ENCODE results near the gene OTOGL. TPM values are rescaled to one million over a fixed set of nuclear protein-coding genes. Genes with fewer than 3 reads are reported as not detected.

The OTOGL gene
- total and polyA plus RNA-seq, 2 donors from 2014 or later: 0.47 to 0.80 TPM

DNA sequence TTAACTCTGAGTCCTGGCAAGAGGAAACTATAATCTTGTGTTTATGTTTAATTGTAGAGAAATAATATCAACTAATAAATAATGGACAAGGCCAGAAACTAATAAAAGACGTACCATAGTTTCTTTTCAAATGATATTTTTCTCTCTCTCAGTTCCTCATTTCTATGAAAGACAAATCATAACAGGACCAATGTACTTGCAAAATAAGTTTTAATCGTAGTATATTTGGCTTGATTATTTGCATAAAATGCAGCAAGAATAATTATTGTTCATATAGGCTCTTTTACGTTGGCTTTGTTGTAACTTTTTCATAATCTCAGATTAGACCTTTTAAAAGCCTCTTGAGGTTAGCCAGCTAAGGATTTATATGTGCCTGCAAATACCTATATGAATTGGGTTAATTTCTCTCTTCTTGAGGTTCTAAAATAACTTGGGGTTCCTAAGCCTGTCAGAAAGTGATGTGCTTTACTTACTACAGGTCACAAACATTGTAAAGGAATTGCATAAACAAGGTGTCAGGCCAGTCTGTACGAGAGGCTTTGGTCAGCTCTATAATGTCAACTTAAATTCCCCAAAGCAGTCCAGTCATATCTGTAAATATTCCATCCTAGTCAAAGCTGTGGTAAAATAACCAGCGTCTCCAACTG lies 191.9 kb downstream of the OTOGL start:
- Histone ChIP-seq H3K27ac (ENCODE audit: low read depth in 2 of 2, low read length in 2 of 2) (no peak overlapping the region), H3K4me1 (ENCODE audit: control insufficient read depth in 2 of 3, insufficient read depth in 2 of 3, low read depth in 1 of 3, low read length in 3 of 3) (no peaks in the 10 kb centered on the region), H3K27me3 (ENCODE audit: control insufficient read depth, insufficient read depth, low read length) (no peaks in the 10 kb centered on the region), H3K9me3 (ENCODE audit: control insufficient read depth in 2 of 3, insufficient read depth in 1 of 3, low read length in 3 of 3) (no peaks in the 10 kb centered on the region), H3K9ac (ENCODE audit: low read length in 3 of 3) (no peak overlapping the region), H3K36me3 (ENCODE audit: control insufficient read depth in 2 of 3, insufficient read depth in 3 of 3, low read length in 3 of 3) (no peaks in the 10 kb centered on the region), H3K4me3 (ENCODE audit: low read length in 3 of 3) (no peak overlapping the region)
- intact Hi-C loops (cut with DNase I): no loop called here
- TF ChIP-seq, protein P1, sequence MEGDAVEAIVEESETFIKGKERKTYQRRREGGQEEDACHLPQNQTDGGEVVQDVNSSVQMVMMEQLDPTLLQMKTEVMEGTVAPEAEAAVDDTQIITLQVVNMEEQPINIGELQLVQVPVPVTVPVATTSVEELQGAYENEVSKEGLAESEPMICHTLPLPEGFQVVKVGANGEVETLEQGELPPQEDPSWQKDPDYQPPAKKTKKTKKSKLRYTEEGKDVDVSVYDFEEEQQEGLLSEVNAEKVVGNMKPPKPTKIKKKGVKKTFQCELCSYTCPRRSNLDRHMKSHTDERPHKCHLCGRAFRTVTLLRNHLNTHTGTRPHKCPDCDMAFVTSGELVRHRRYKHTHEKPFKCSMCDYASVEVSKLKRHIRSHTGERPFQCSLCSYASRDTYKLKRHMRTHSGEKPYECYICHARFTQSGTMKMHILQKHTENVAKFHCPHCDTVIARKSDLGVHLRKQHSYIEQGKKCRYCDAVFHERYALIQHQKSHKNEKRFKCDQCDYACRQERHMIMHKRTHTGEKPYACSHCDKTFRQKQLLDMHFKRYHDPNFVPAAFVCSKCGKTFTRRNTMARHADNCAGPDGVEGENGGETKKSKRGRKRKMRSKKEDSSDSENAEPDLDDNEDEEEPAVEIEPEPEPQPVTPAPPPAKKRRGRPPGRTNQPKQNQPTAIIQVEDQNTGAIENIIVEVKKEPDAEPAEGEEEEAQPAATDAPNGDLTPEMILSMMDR (IDR thresholded peaks at IDR 0.05; ENCODE audit: borderline replicate concordance, extremely low read depth, insufficient read depth): no peak
- FAIRE-seq (no peak), DNase-seq (no peak)

DNA sequence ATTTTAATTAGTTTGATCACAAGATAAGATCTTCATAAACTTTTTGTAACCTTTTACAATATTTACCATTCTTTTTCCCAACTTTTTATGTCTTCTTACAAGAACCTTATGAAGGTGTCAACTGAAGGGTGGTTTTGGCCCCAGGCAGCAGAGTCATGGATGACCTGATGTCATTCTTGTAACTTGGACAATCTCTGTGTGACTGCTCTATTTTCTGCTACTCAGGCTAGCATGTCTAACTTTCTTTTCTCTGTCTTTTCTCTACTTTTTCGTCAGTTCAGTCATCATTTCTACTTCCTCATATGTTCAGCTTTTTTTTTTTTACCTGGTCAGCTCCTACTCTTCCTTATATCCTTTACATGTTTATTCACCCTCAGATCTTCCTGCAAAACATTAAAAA lies 194.0 kb downstream of the OTOGL start:
- Histone ChIP-seq H3K4me3 (ENCODE audit: low read length in 3 of 3) (no peak overlapping the region), H3K4me1 (ENCODE audit: control insufficient read depth in 2 of 3, insufficient read depth in 2 of 3, low read depth in 1 of 3, low read length in 3 of 3) (no peaks in the 10 kb centered on the region), H3K9ac (ENCODE audit: low read length in 3 of 3) (no peak overlapping the region), H3K9me3 (ENCODE audit: control insufficient read depth in 2 of 3, insufficient read depth in 1 of 3, low read length in 3 of 3) (no peaks in the 10 kb centered on the region), H3K27me3 (ENCODE audit: control insufficient read depth, insufficient read depth, low read length) (no peaks in the 10 kb centered on the region), H3K36me3 (ENCODE audit: control insufficient read depth in 2 of 3, insufficient read depth in 3 of 3, low read length in 3 of 3) (no peaks in the 10 kb centered on the region), H3K27ac (ENCODE audit: low read depth in 2 of 2, low read length in 2 of 2) (no peak overlapping the region)
- TF ChIP-seq, protein P1 (IDR thresholded peaks at IDR 0.05; ENCODE audit: borderline replicate concordance, extremely low read depth, insufficient read depth): no peak
- intact Hi-C loops (cut with DNase I): no loop called here
- no peak for FAIRE-seq
- DNase-seq: no peak

DNA sequence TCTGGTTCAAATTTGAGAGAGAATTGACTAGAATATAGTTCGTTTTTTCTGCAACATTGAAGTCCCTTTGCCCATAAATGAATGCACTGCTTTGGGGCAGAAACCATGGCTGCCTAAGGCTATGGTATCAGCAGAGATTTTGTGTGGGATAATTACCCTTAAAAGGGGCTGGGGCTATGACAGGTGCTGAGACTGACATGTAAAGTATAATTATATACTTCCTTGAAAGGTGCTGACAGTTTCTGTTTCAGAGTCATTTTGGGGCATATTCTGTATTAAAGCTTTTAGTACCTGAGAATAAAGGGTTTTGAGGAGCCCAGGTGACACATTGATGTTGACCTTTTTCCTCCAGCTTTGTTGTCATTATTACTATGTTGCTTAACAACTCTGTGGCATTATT lies 194.4 kb downstream of the OTOGL start:
- H3K9ac ChIP-seq (ENCODE audit: low read length in 3 of 3): no peak overlapping the region
- TF ChIP-seq, protein P1 (IDR thresholded peaks at IDR 0.05; ENCODE audit: borderline replicate concordance, extremely low read depth, insufficient read depth): no peak
- no peaks in the 10 kb centered on the region for H3K4me1 ChIP-seq (ENCODE audit: control insufficient read depth in 2 of 3, insufficient read depth in 2 of 3, low read depth in 1 of 3, low read length in 3 of 3)
- intact Hi-C loops (cut with DNase I): no loop called here
- no peak overlapping the region for H3K27ac ChIP-seq (ENCODE audit: low read depth in 2 of 2, low read length in 2 of 2)
- no peaks in the 10 kb centered on the region for H3K27me3 ChIP-seq (ENCODE audit: control insufficient read depth, insufficient read depth, low read length)
- no peaks in the 10 kb centered on the region for H3K9me3 ChIP-seq (ENCODE audit: control insufficient read depth in 2 of 3, insufficient read depth in 1 of 3, low read length in 3 of 3)
- DNase-seq: no peak
- no peak for FAIRE-seq
- H3K36me3 ChIP-seq (ENCODE audit: control insufficient read depth in 2 of 3, insufficient read depth in 3 of 3, low read length in 3 of 3): no peaks in the 10 kb centered on the region
- H3K4me3 ChIP-seq (ENCODE audit: low read length in 3 of 3): no peak overlapping the region

DNA sequence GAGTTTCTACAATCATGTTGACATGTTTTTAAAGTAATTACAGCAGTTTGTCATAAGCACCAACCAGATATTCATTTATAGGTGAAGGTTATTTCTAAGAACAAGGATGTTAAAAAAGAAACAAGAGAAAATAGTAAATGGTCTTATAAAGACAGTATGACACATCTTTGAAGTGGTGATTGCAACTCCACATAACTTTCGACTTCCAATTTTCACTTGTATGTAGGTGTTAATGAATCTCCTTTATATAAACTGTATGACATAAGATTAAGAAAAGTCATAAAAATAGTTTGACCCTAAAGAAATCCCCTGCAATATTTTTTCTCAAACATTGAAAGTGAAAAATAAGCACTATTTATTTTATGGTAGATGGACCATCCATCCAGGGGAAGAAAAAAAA lies 199.9 kb downstream of the OTOGL start:
- TF ChIP-seq, protein P1 (IDR thresholded peaks at IDR 0.05; ENCODE audit: borderline replicate concordance, extremely low read depth, insufficient read depth): no peak
- Histone ChIP-seq H3K36me3 (ENCODE audit: control insufficient read depth in 2 of 3, insufficient read depth in 3 of 3, low read length in 3 of 3) (no peaks in the 10 kb centered on the region), H3K4me3 (ENCODE audit: low read length in 3 of 3) (no peak overlapping the region), H3K27me3 (ENCODE audit: control insufficient read depth, insufficient read depth, low read length) (no peaks in the 10 kb centered on the region), H3K9me3 (ENCODE audit: control insufficient read depth in 2 of 3, insufficient read depth in 1 of 3, low read length in 3 of 3) (no peaks in the 10 kb centered on the region), H3K27ac (ENCODE audit: low read depth in 2 of 2, low read length in 2 of 2) (no peak overlapping the region), H3K9ac (ENCODE audit: low read length in 3 of 3) (no peak overlapping the region), H3K4me1 (ENCODE audit: control insufficient read depth in 2 of 3, insufficient read depth in 2 of 3, low read depth in 1 of 3, low read length in 3 of 3) (no peaks in the 10 kb centered on the region)
- intact Hi-C loops (cut with DNase I): no loop called here
- FAIRE-seq (no peak), DNase-seq (no peak)

Data from kidney (tissue), 14 donors.